GM19328 (cell line): ENCODE results near the gene DUSP18.
"Not testable (repeated sequence)": the region's sequence is repeated elsewhere in the genome, so short reads cannot be mapped to it uniquely, and the experiment has no call there.

ENCODE experiments used
- ATAC-seq: cut with Tn5 transposase; IDR thresholded peaks from one replicate; pipeline ENCODE4 v1.9.1; 2021; ENCODE audit warnings: mild to moderate bottlenecking, moderate library complexity; ENCODE audit not compliant: unreplicated experiment

The DUSP18 gene

GRCh38 chr22:30667494-30668385 lies at the start of gene DUSP18:
Gene DUSP18 (minus strand): TSS chr22:30667875. CDS start chr22:30664003, 3,872 bp downstream.
- ATAC-seq = peak; percentile 91

- no peak for ATAC-seq
Observed at GRCh38 chr22:30714062-30714461, 46.4 kb upstream of the DUSP18 start.

GRCh38 chr22:30712094-30712493 lies 44.4 kb upstream of the DUSP18 start:
- no peak for ATAC-seq

- not testable (repeated sequence) for ATAC-seq
Observed at GRCh38 chr22:30709980-30710379, 42.3 kb upstream of the DUSP18 start.

- ATAC-seq = no peak
Observed at GRCh38 chr22:30705710-30706651, 38.3 kb upstream of the DUSP18 start.

GRCh38 chr22:30704978-30705377 lies 37.3 kb upstream of the DUSP18 start:
- no peak for ATAC-seq

GRCh38 chr22:30702856-30703255 lies 35.2 kb upstream of the DUSP18 start:
- no peak for ATAC-seq

- no peak for ATAC-seq
Observed at GRCh38 chr22:30701872-30702271, 34.2 kb upstream of the DUSP18 start.

- ATAC-seq = no peak
Observed at GRCh38 chr22:30697975-30698374, 30.3 kb upstream of the DUSP18 start.

- no peak for ATAC-seq
Observed at GRCh38 chr22:30695871-30696655, 28.4 kb upstream of the DUSP18 start.

GRCh38 chr22:30695351-30695851 lies 27.7 kb upstream of the DUSP18 start:
- ATAC-seq = no peak

- no peak for ATAC-seq
Observed at GRCh38 chr22:30694640-30695350, 27.1 kb upstream of the DUSP18 start, which contains the start of gene OSBP2. Gene OSBP2 (plus strand): TSS chr22:30694874. CDS start chr22:30694910, 36 bp downstream.

- no peak for ATAC-seq
Observed at GRCh38 chr22:30694171-30694639, 26.5 kb upstream of the DUSP18 start.

GRCh38 chr22:30691204-30691603 lies 23.5 kb upstream of the DUSP18 start:
- ATAC-seq = no peak

GRCh38 chr22:30689622-30690021 lies 21.9 kb upstream of the DUSP18 start:
- no peak for ATAC-seq

GRCh38 chr22:30687358-30687757 lies 19.7 kb upstream of the DUSP18 start:
- no peak for ATAC-seq

- no peak for ATAC-seq
Observed at GRCh38 chr22:30685178-30685577, 17.5 kb upstream of the DUSP18 start.

GRCh38 chr22:30681831-30682230 lies 14.2 kb upstream of the DUSP18 start:
- no peak for ATAC-seq

- ATAC-seq = no peak
Observed at GRCh38 chr22:30680991-30681770, 13.5 kb upstream of the DUSP18 start.
